Neural cell (in vitro differentiated cells): ENCODE measurements around the gene RFX4.

Experiments used
- CTCF ChIP-seq: fragments of 450-650 bp; IDR thresholded peaks from 2 replicates; pipeline ENCODE4 v1.5.1; 2014; ENCODE audit warnings: antibody characterized with exemption, mild to moderate bottlenecking, moderate library complexity; ENCODE audit not compliant: poor library complexity, severe bottlenecking
- EP300 ChIP-seq: fragments of 450-650 bp; conservative IDR thresholded peaks from 2 replicates; pipeline ENCODE4 v1.6.1; 2014; ENCODE audit warnings: antibody characterized with exemption, mild to moderate bottlenecking, moderate library complexity; ENCODE audit not compliant: poor library complexity, severe bottlenecking
- EZH2 ChIP-seq: fragments of 200-600, 300-800 bp; shearing (Covaris generic), sonication (generic); IDR thresholded peaks from 2 replicates; pipeline ENCODE4 v1.6.1; 2014; ENCODE audit warnings: antibody characterized with exemption, low read length, borderline replicate concordance, mild to moderate bottlenecking; ENCODE audit not compliant: insufficient read depth, poor library complexity, severe bottlenecking
- POLR2AphosphoS5 ChIP-seq: IDR thresholded peaks from 2 replicates; pipeline ENCODE4 v1.6.1; 2012
- RAD21 ChIP-seq: fragments of 450-650 bp; conservative IDR thresholded peaks from 2 replicates; pipeline ENCODE4 v1.6.1; 2014; ENCODE audit warnings: antibody characterized with exemption, mild to moderate bottlenecking, moderate library complexity

GRCh38 chr12:106680280-106680679 is 97.5 kb downstream of the RFX4 start:
- TF ChIP-seq EZH2: no peak
- no peak for TF ChIP-seq POLR2AphosphoS5
- no peak for TF ChIP-seq EP300
- TF ChIP-seq CTCF: no peak
- no peak for TF ChIP-seq RAD21
